ENCODE data around the gene HSPB6.

Gene HSPB6

GRCh38 chr19:35717665-35718344, 39.0 kb downstream of the HSPB6 start, which contains the start of gene KMT2B:
TSS of gene KMT2B (plus strand) at chr19:35718003. CDS start at chr19:35718019, 16 bp downstream.
- DNase-seq (ENCODE audit: low read depth, low spot score), result no peak
- peak within 1 kb of the TSS; percentile 87 for H3K4me3 ChIP-seq (ENCODE audit: low read depth, low read length)
- ChIA-PET POLR2A (interaction anchor here (1.5 kb wide), 1 partner anchor 23 kb away, joined by 4 read pairs; no protein-coding TSS in a partner anchor), CTCF (interaction anchor here (1.1 to 1.8 kb wide), 4 partner anchors 10 to 30 kb away, joined by 3 to 8 read pairs (median 4); no protein-coding TSS in a partner anchor)
- TF ChIP-seq, protein P1, sequence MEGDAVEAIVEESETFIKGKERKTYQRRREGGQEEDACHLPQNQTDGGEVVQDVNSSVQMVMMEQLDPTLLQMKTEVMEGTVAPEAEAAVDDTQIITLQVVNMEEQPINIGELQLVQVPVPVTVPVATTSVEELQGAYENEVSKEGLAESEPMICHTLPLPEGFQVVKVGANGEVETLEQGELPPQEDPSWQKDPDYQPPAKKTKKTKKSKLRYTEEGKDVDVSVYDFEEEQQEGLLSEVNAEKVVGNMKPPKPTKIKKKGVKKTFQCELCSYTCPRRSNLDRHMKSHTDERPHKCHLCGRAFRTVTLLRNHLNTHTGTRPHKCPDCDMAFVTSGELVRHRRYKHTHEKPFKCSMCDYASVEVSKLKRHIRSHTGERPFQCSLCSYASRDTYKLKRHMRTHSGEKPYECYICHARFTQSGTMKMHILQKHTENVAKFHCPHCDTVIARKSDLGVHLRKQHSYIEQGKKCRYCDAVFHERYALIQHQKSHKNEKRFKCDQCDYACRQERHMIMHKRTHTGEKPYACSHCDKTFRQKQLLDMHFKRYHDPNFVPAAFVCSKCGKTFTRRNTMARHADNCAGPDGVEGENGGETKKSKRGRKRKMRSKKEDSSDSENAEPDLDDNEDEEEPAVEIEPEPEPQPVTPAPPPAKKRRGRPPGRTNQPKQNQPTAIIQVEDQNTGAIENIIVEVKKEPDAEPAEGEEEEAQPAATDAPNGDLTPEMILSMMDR (IDR thresholded peaks at IDR 0.05; ENCODE audit: insufficient read depth, low read length, missing control alignments), result no peak

GRCh38 chr19:35716801-35717664, 39.8 kb downstream of the HSPB6 start:
- ChIA-PET POLR2A (no interaction called here), CTCF (interaction anchor here (1.6 to 1.8 kb wide), 3 partner anchors 24 to 161 kb away, joined by 4 to 8 read pairs (median 4); no protein-coding TSS in a partner anchor)
- TF ChIP-seq, protein P1 (IDR thresholded peaks at IDR 0.05; ENCODE audit: insufficient read depth, low read length, missing control alignments), result peak; percentile 84
- DNase-seq (ENCODE audit: low read depth, low spot score), result peak; percentile 62
- peak overlapping the region; percentile 85 for H3K4me3 ChIP-seq (ENCODE audit: low read depth, low read length)

DNA sequence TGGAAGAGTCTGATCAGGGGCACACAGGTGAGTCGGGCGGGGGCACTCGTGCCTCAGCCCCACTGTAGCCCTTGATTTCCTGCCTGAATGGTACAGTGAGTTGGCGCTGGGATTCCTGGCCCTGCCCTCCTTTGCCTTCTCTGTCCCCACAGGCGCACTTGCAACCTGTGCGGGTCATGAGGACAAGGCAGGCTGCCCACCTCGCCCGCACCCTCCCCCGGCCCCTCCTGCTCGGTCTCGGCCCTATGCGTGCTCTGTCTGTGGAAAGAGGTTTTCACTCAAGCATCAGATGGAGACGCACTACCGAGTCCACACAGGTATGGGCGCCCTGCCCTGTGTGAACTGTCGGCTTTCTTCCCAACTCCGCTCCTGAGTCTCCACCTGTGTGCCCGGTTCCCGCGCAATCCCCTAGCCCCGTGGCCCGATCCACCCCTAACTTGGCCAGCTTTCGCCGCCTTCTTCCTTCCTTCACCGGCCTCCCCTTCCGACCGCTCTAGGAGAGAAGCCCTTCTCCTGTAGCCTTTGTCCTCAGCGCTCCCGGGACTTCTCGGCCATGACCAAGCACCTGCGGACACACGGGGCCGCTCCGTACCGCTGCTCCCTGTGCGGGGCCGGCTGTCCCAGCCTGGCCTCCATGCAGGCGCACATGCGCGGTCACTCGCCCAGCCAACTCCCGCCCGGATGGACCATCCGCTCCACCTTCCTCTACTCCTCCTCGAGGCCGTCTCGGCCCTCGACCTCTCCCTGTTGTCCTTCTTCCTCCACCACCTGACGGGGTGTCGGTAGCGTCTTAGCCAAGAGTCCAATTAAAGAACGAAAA, 40.6 kb downstream of the HSPB6 start:
- peak overlapping the region; percentile 85 for H3K4me3 ChIP-seq (ENCODE audit: low read depth, low read length)
- no peak for DNase-seq (ENCODE audit: low read depth, low spot score)
- POLR2A ChIA-PET, result no interaction called here
- TF ChIP-seq, protein P1 (IDR thresholded peaks at IDR 0.05; ENCODE audit: insufficient read depth, low read length, missing control alignments), result no peak
- CTCF ChIA-PET, result interaction anchor here (0.5 to 5.4 kb wide), 10 partner anchors 10 to 364 kb away, joined by 3 to 23 read pairs (median 4); partner anchors contain the start of gene LIN37

- TF ChIP-seq, protein P1 (IDR thresholded peaks at IDR 0.05; ENCODE audit: insufficient read depth, low read length, missing control alignments), result no peak
- POLR2A ChIA-PET, result no interaction called here
- CTCF ChIA-PET, result interaction anchor here (0.9 to 5.4 kb wide), 10 partner anchors 11 to 167 kb away, joined by 3 to 23 read pairs (median 4); partner anchors contain the start of genes LIN37 and ZBTB32
- no peak for DNase-seq (ENCODE audit: low read depth, low spot score)
- H3K4me3 ChIP-seq (ENCODE audit: low read depth, low read length), result no peak overlapping the region
Measured at GRCh38 chr19:35715355-35715809, 41.4 kb downstream of the HSPB6 start.

GRCh38 chr19:35714601-35715354, 42.1 kb downstream of the HSPB6 start:
- POLR2A ChIA-PET, result no interaction called here
- DNase-seq (ENCODE audit: low read depth, low spot score), result no peak
- H3K4me3 ChIP-seq (ENCODE audit: low read depth, low read length), result no peak overlapping the region
- CTCF ChIA-PET, result interaction anchor here (0.8 to 5.4 kb wide), 10 partner anchors 10 to 166 kb away, joined by 3 to 23 read pairs (median 4); partner anchors contain the start of genes LIN37 and ZBTB32
- TF ChIP-seq, protein P1 (IDR thresholded peaks at IDR 0.05; ENCODE audit: insufficient read depth, low read length, missing control alignments), result no peak

All from AG04449 (cell line).